ENCODE measurements around the gene CNPY3.
A peak's percentile ranks its signal among the peaks of the same experiment; 100 is the strongest.

Gene CNPY3

GRCh38 chr6:42961020-42961470 is 31.8 kb downstream of the CNPY3 start:
- DNase-seq = no peak

- no peak for DNase-seq
Observed at GRCh38 chr6:42962096-42962495, 32.8 kb downstream of the CNPY3 start.

GRCh38 chr6:42962502-42963178 is 33.4 kb downstream of the CNPY3 start:
- DNase-seq = no peak

GRCh38 chr6:42963179-42963854 is 34.0 kb downstream of the CNPY3 start:
- DNase-seq = no peak

GRCh38 chr6:42963855-42964605 is 34.8 kb downstream of the CNPY3 start:
- no peak for DNase-seq

GRCh38 chr6:42966571-42966970 is 37.3 kb downstream of the CNPY3 start:
- no peak for DNase-seq

- no peak for DNase-seq
Observed at GRCh38 chr6:42967228-42967627, 37.9 kb downstream of the CNPY3 start.

- no peak for DNase-seq
Observed at GRCh38 chr6:42968126-42968701, 38.9 kb downstream of the CNPY3 start.

GRCh38 chr6:42968783-42969182 is 39.5 kb downstream of the CNPY3 start:
- no peak for DNase-seq

- DNase-seq = no peak
Observed at GRCh38 chr6:42969431-42969830, 40.2 kb downstream of the CNPY3 start.

- no peak for DNase-seq
Observed at GRCh38 chr6:42969934-42970333, 40.7 kb downstream of the CNPY3 start.

- no peak for DNase-seq
Observed at GRCh38 chr6:42970871-42971612, 41.8 kb downstream of the CNPY3 start.

- DNase-seq = no peak
Observed at GRCh38 chr6:42971746-42972327, 42.6 kb downstream of the CNPY3 start.

- DNase-seq = no peak
Observed at GRCh38 chr6:42973926-42974325, 44.6 kb downstream of the CNPY3 start.

GRCh38 chr6:42974919-42975505 is 45.7 kb downstream of the CNPY3 start:
- DNase-seq = no peak

- DNase-seq = no peak
Observed at GRCh38 chr6:42978487-42978838, 49.2 kb downstream of the CNPY3 start.

GRCh38 chr6:42978839-42979522 is 49.7 kb downstream of the CNPY3 start, which contains the start of gene PEX6:
Gene PEX6 (minus strand): TSS chr6:42979181. CDS start chr6:42979150, 31 bp downstream.
- DNase-seq = peak; percentile 80

- no peak for DNase-seq
Observed at GRCh38 chr6:42979523-42980177, 50.4 kb downstream of the CNPY3 start.

- DNase-seq = no peak
Observed at GRCh38 chr6:42981836-42982235, 52.6 kb downstream of the CNPY3 start.

- DNase-seq = peak; percentile 97
Observed at GRCh38 chr6:42984001-42984923, 55.0 kb downstream of the CNPY3 start, which contains the start of gene PPP2R5D. Gene PPP2R5D (plus strand): TSS chr6:42984570. CDS start chr6:42984678, 108 bp downstream.
